ENCODE measurements around the gene HDAC1.

The HDAC1 gene

DNA sequence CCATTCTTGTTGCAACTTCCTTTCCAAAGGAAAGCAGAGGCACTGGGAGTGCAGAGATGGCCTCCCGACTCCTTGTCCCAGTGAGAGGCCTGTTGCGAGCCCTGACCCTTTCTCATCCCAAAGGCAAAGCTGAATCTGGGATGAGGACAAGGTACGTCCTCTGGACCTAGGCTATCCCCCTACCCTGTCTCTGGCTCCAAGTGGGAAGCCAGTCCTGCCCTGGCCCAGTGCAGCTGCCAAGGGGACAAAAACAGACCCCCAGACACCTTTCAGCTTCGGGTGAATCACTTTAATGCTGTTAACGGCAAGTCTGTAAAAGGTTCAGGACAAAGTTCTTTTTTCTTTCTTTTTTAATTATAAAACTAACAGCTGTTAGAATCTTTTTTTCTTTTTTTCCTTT, 73.0 kb downstream of the HDAC1 start:
- in situ Hi-C loops (cut with MboI; ENCODE audit: low sequenced_read_pairs): no loop called here

DNA sequence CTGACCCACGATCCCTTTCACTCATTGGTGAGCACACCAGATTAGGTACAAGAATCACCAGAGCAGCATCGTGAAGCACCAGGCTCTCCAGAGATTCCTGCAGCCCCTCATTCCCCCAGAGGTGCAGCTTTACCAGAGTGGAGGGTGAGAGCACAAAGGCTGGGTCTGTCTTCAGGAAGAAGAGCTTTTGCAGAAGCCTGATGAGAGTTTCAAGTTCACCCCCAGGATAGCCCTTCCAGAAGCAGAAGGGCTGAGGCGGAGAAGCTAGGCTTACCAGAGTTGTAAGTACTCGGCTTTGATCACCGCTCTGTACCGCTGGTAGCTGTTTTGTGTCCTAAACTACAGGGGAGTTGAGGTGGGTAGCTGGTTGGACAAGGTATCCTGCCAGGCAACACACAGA, 73.6 kb downstream of the HDAC1 start:
- in situ Hi-C loops (cut with MboI; ENCODE audit: low sequenced_read_pairs): no loop called here

DNA sequence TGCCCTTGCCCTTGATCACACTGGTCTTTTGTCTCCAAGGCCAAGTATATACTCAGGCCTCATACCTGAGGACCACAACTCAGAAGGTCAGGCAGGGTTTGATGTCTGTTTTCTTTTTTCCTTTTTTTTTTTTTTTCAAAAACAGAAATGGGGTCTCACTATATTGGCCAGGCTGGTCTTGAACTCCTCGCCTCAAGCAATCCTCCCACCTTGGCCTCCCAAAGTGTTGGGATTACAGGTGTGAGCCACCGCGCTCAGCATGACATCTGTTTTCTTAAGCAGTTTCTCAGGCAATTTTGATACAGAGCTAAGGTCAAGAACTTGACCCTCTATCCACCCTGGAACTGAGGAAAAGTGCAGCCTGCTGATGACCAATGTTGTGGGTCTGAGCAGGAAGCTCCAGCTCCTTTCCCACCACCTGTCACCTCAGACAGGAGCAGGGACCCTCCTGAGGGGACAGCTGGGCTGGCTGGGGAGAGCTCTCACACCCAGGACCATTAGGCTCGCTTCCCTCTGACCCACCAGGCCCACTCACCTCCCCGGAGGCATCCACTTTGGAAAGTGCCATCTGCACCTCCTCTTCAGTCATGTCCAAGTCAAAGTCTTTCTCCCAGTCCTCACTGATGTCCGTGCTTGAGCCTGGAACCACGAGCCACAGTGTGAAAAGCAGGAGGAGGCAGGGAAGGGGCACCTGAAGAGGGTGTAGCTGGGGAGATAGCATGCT, 76.2 kb downstream of the HDAC1 start:
- in situ Hi-C loops (cut with MboI; ENCODE audit: low sequenced_read_pairs): no loop called here

DNA sequence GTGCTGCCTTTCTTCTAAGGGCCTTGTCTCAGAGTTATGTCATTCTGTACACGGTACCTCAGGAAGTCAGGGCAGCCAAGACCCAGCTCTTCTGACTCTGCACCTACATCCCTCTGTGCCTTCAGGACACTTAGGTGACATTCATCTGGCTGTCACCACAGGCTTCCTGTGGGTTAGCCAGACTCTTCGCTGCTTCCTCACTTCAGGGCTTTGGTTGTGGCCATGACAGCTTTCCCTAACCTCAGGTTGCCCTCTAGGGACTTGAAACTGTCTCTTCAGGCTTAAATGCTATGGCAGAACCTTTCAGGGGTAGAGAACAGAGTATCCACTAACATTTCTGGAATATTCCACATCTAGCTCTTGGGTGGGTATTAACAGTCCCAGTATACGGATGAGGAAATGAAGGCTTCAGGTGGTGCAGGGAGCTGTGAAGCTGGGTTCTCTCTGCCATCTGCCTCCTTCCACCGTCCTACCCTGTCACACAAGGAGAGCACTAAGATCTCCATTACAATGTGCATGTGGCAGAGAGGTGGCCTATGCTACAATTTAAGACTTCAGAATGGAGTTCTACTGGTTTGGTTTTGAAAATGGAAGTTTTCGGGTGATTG, 80.4 kb downstream of the HDAC1 start:
- in situ Hi-C loops (cut with MboI; ENCODE audit: low sequenced_read_pairs): no loop called here

DNA sequence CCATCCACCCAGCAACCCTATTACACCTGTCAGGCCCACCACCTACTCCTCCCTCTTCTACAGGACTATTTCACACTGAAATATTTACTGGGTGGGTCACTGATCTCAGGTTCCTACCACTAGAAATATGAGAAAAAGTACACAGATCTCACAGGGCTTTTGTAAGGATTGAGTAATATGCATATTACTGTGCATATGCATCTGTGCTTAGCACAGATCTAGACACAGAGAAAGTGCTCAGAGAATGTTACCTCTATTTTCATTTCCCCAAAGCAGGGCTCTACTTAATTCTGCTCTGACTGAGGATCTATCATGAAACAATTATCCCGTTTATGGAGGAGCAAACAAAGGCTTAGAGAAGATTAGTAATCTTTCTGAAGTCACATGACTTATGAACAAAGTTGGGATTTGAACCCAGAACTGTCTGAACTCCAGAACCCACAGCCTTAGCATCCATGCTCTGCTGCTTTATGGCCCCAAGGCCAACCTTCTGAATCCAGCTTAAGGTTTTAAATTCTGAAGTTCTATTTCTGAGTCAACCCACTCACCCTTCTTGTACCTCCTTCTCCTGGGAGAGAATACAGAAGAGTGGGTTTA, 82.2 kb downstream of the HDAC1 start:
- in situ Hi-C loops (cut with MboI; ENCODE audit: low sequenced_read_pairs): no loop called here

DNA sequence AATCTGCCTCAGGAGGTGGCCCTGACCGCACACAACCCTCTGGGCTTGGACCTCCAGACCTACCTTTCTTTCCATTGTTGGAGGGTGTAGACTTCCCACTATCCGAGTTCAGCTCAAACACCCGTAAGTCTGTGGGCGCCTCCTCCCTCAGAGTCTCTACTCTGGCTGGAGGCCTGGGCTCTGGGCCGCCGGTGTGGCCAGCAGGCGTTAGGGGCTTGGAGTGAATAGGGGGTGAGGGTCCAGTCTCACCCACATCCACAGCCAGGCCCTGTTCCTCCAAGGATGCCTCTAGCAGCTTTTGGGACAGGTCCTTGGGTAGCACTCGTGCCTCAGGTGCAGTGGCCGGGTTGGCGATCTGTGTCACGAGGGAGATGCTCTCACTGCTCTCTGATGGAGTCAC, 84.3 kb downstream of the HDAC1 start:
- in situ Hi-C loops (cut with MboI; ENCODE audit: low sequenced_read_pairs): no loop called here

DNA sequence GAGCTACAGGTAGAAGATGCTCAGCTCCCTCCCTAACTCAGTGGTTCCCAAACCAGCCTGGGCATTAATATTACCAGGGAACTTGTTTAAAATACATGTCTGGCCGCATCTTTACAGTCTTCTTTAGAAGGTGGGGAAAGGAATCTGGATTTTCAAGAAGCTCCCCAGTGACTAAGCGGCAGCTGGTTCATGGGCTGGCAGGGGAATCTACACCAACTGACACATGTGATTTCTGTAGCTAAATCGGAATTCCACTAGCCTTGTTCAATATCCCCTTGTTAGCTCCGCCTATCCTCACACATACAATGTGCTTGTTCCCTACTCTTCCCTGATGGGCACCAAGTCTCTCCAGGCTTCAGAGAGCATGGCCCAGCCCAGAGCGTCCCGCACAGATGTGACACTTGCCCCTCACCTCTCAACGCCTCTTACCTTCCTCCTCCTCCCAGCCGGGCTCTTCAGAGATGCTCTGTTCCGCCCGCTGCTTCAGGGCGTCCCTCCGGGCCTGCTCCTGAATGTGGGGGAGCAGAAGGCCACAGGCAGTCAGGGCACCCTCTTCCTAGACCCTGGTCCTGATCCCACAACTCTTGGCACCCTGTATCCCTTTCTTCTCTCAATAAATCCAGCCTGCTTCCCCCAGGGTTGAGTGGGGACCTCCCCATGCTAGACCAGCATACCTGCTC, 85.8 kb downstream of the HDAC1 start:
- in situ Hi-C loops (cut with MboI; ENCODE audit: low sequenced_read_pairs): no loop called here

DNA sequence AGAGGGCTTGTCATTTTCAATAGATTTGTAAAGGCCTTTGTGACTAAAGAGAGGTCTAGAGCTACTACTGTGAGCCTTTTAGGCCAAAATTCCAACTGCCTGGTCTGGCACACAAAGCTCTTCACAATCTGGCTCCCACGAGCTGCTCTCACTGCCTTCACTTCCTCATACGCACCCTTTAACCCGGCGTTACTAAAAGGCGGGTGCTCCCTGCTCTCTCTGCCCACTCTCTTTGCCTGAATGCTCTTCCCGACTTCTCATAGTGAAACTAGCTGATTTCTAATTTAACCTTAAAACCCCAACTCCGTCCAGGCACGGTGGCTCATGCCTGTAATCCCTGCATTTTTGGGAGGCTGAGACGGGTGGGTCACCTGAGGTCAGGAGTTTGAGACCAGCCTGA, 88.2 kb downstream of the HDAC1 start:
- in situ Hi-C loops (cut with MboI; ENCODE audit: low sequenced_read_pairs): no loop called here
